Measurements from ENCODE around the gene URI1. TPM values are rescaled to one million over a fixed set of nuclear protein-coding genes. Genes with fewer than 3 reads are reported as not detected.
"Not testable (repeated sequence)": the region's sequence is repeated elsewhere in the genome, so short reads cannot be mapped to it uniquely, and the experiment has no call there.

The URI1 gene
- total RNA-seq, 1 experiment from 2014 or later: 56.0 TPM

GRCh38 chr19:29914933-29915332 lies 27.1 kb upstream of the URI1 start:
- intact Hi-C loops (cut with micrococcal nuclease; ENCODE audit: unreplicated experiment): no loop called here
- TF ChIP-seq CTCF (conservative IDR thresholded peaks at IDR 0.05) (no peak), EZH2 (IDR thresholded peaks at IDR 0.05; ENCODE audit: low read depth) (no peak)
- POLR2A ChIA-PET (ENCODE audit: unreplicated experiment): no interaction called here
- Histone ChIP-seq H3F3A (ENCODE audit: insufficient read depth, low read depth) (no peaks in the 10 kb centered on the region), H3K9me2 (ENCODE audit: insufficient read depth) (no peaks in the 10 kb centered on the region), H3K79me2 (ENCODE audit: low read depth) (no peaks in the 10 kb centered on the region), H2AFZ (no peak overlapping the region), H3K4me1 (replicated peaks; ENCODE audit: insufficient read depth) (no peaks in the 10 kb centered on the region), H3K4me3 (no peak overlapping the region), H3K9me3 (ENCODE audit: insufficient read depth, low read depth) (no peaks in the 10 kb centered on the region), H3K36me3 (ENCODE audit: low read depth) (no peaks in the 10 kb centered on the region), H3K4me2 (no peak overlapping the region), H3K27me3 (ENCODE audit: insufficient read depth, low read depth) (peaks cover 27% of the 10 kb centered on the region; the same call in 1 of the 2 replicates), H4K20me1 (ENCODE audit: insufficient read depth) (no peaks in the 10 kb centered on the region), H3K27ac (no peak overlapping the region)
- BruUV-seq (replicated peaks): no TSS peak
- CTCF ChIA-PET: no interaction called here
- no peak for DNase-seq

GRCh38 chr19:29915832-29916231 lies 26.2 kb upstream of the URI1 start:
- POLR2A ChIA-PET (ENCODE audit: unreplicated experiment): not testable (repeated sequence)

GRCh38 chr19:29917911-29918310 lies 24.1 kb upstream of the URI1 start:
- H3K4me3 ChIP-seq: no peak overlapping the region
- DNase-seq: no peak
- no peaks in the 10 kb centered on the region for H3K9me2 ChIP-seq (ENCODE audit: insufficient read depth)
- H3K27me3 ChIP-seq (ENCODE audit: insufficient read depth, low read depth): peaks cover 18% of the 10 kb centered on the region; the same call in 1 of the 2 replicates
- no peaks in the 10 kb centered on the region for H3K9me3 ChIP-seq (ENCODE audit: insufficient read depth, low read depth)
- no peak overlapping the region for H3K27ac ChIP-seq
- H3F3A ChIP-seq (ENCODE audit: insufficient read depth, low read depth): no peaks in the 10 kb centered on the region
- H4K20me1 ChIP-seq (ENCODE audit: insufficient read depth): no peaks in the 10 kb centered on the region
- no TSS peak for BruUV-seq (replicated peaks)
- no peak overlapping the region for H2AFZ ChIP-seq
- no peaks in the 10 kb centered on the region for H3K79me2 ChIP-seq (ENCODE audit: low read depth)
- POLR2A ChIA-PET (ENCODE audit: unreplicated experiment): no interaction called here
- H3K36me3 ChIP-seq (ENCODE audit: low read depth): no peaks in the 10 kb centered on the region
- intact Hi-C loops (cut with micrococcal nuclease; ENCODE audit: unreplicated experiment): no loop called here
- CTCF ChIA-PET: no interaction called here
- TF ChIP-seq EZH2 (IDR thresholded peaks at IDR 0.05; ENCODE audit: low read depth) (no peak), CTCF (conservative IDR thresholded peaks at IDR 0.05) (no peak)
- no peaks in the 10 kb centered on the region for H3K4me1 ChIP-seq (replicated peaks; ENCODE audit: insufficient read depth)
- peak overlapping the region; percentile 21; the same call in 1 of the 2 replicates for H3K4me2 ChIP-seq

More at GRCh38 chr19:29915832-29916231, 26.2 kb upstream of the URI1 start:
- H2AFZ ChIP-seq; H3K9me3 ChIP-seq (ENCODE audit: insufficient read depth, low read depth); intact Hi-C loops (cut with micrococcal nuclease; ENCODE audit: unreplicated experiment); H3K79me2 ChIP-seq (ENCODE audit: low read depth); DNase-seq; H3K36me3 ChIP-seq (ENCODE audit: low read depth); BruUV-seq (replicated peaks); H3K27ac ChIP-seq; CTCF ChIA-PET; H4K20me1 ChIP-seq (ENCODE audit: insufficient read depth); H3K4me2 ChIP-seq; H3F3A ChIP-seq (ENCODE audit: insufficient read depth, low read depth); H3K9me2 ChIP-seq (ENCODE audit: insufficient read depth); H3K4me1 ChIP-seq (replicated peaks; ENCODE audit: insufficient read depth); H3K4me3 ChIP-seq: not testable (repeated sequence)
- peaks cover 26% of the 10 kb centered on the region; the same call in 1 of the 2 replicates for H3K27me3 ChIP-seq (ENCODE audit: insufficient read depth, low read depth)

- POLR2A ChIA-PET (ENCODE audit: unreplicated experiment): no interaction called here
- Histone ChIP-seq H2AFZ (no peak overlapping the region), H3K4me1 (replicated peaks; ENCODE audit: insufficient read depth) (no peaks in the 10 kb centered on the region), H3F3A (ENCODE audit: insufficient read depth, low read depth) (no peaks in the 10 kb centered on the region), H3K4me2 (no peak overlapping the region), H4K20me1 (ENCODE audit: insufficient read depth) (no peaks in the 10 kb centered on the region), H3K27me3 (ENCODE audit: insufficient read depth, low read depth) (peaks cover 18% of the 10 kb centered on the region), H3K79me2 (ENCODE audit: low read depth) (no peaks in the 10 kb centered on the region), H3K9me2 (ENCODE audit: insufficient read depth) (no peaks in the 10 kb centered on the region), H3K27ac (no peak overlapping the region), H3K4me3 (no peak overlapping the region), H3K36me3 (ENCODE audit: low read depth) (no peaks in the 10 kb centered on the region), H3K9me3 (ENCODE audit: insufficient read depth, low read depth) (no peaks in the 10 kb centered on the region)
- intact Hi-C loops (cut with micrococcal nuclease; ENCODE audit: unreplicated experiment): no loop called here
- TF ChIP-seq EZH2 (IDR thresholded peaks at IDR 0.05; ENCODE audit: low read depth) (no peak), CTCF (conservative IDR thresholded peaks at IDR 0.05) (no peak)
- BruUV-seq (replicated peaks): no TSS peak
- DNase-seq: no peak
- CTCF ChIA-PET: no interaction called here
These were observed 23.1 kb upstream of the URI1 start for GRCh38 chr19:29918891-29919290.

All from PC-9 (cell line).